Measurements from ENCODE around the gene CCDC81.

The CCDC81 gene

GRCh38 chr11:86464509-86465221, 90.0 kb downstream of the CCDC81 start:
- no peak for DNase-seq (ENCODE audit: low read depth)

GRCh38 chr11:86468169-86468568, 93.5 kb downstream of the CCDC81 start:
- DNase-seq (ENCODE audit: low read depth): no peak

- DNase-seq (ENCODE audit: low read depth): no peak
Observed at GRCh38 chr11:86469491-86470388, 95.1 kb downstream of the CCDC81 start.

Measured in activated T-helper 1 cell treated with Interleukin-2 at 50 U/mL for 16 hours (primary cell).